GM18505 (cell line): ENCODE measurements around the gene SENP8.

Experiments
- ATAC-seq: cut with Tn5 transposase; IDR thresholded peaks from one replicate; pipeline ENCODE4 v1.9.1; 2021; ENCODE audit not compliant: unreplicated experiment
- POLR2A ChIP-seq: IDR thresholded peaks from 4 replicates; pipeline ENCODE4 v1.6.1; 2011; ENCODE audit warnings: borderline replicate concordance; ENCODE audit not compliant: insufficient read depth, insufficient read length; ENCODE audit errors: extremely low read depth

Gene SENP8

GRCh38 chr15:72155635-72156616, 37.7 kb downstream of the SENP8 start:
- no peak for ATAC-seq

DNA sequence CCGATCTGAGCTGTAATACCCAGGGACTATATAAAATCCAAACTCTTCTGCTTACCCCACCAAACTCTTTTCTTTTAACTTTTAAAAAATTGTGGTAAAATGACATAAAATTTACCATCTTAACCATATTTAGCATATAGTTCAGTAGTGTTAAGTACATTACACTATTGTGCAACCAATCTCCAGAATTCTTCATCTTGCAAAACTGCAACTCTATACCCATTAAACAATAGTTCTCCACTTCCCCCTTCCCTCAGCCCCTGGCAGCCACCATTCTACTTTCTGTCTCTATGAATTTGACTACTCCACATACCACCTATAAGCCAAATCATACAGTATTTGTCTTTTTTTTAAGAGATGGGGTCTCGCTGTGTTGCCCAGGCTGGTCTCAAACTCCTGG, 38.7 kb downstream of the SENP8 start:
- no peak for ATAC-seq
- no peak for TF ChIP-seq POLR2A

More at GRCh38 chr15:72155635-72156616, 37.7 kb downstream of the SENP8 start:
- no peak for TF ChIP-seq POLR2A

DNA sequence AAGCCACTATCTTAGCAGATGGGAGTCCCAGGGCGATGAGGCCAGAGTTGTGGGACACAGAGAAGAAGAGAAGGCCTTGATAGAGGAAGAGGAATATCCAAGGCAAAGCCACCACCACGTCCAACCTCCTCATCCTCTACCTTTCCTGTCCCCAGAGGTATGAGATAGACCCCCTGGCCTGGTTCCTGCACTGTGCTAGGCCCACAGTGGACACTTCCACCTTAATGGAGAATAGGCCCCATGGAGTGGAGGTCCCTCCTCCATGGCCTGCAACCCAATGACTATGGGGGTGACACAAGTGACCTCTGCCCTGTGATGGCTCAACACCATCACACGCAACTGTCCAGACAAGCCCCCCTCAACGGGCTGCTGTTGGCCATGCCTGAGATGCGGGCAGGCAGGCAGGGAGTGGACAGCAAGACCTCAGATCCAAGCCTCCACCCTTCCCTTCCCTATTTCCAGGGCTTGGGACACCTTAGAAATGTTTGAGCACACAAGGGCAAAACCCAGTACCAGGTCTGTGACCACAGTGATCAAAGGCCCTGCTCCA, 42.6 kb downstream of the SENP8 start:
- no peak for TF ChIP-seq POLR2A
- ATAC-seq = no peak

DNA sequence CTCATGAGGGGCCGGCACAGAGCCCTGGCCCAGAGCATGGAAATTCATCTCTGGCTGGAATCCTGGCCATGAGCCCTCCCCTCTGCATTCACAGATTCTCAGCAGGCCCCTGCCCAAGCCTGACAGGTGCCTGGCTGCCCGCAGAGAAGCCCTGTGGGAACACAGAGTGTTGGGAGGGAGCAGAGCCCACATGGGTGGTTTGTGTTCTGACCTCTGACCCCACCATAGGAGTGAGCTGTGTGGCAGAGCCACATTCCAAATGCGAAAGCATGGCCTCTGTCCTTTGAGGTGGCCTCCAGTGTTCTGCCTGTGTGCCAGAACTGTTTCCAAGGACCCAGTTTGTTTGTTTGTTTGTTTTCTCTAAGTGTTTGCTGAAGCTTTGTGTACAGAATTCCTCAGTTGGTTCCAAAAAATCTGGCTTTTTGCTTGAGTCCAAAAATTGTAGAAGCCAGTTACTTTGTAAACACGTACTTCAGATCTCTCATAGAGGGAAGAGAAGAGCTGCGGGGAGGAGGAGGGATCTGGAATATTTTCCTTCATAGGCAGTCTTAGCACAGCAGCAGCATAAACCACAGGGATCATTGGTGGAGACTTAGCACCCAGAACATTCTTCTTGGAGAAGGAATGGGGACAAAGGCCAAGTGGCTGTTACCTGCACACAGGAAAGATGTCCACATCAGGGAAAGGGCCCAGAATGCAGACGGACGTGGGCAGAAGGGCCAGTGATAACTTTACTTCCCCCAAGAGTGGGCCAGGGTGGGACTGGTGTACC, 43.3 kb downstream of the SENP8 start:
- TF ChIP-seq POLR2A = no peak
- no peak for ATAC-seq

- no peak for TF ChIP-seq POLR2A
- ATAC-seq = no peak
These were observed 44.4 kb downstream of the SENP8 start for GRCh38 chr15:72162569-72162968.

GRCh38 chr15:72163719-72164118, 45.5 kb downstream of the SENP8 start:
- ATAC-seq = no peak
- TF ChIP-seq POLR2A = no peak

GRCh38 chr15:72166716-72167417, 48.7 kb downstream of the SENP8 start:
- no peak for TF ChIP-seq POLR2A
- no peak for ATAC-seq

DNA sequence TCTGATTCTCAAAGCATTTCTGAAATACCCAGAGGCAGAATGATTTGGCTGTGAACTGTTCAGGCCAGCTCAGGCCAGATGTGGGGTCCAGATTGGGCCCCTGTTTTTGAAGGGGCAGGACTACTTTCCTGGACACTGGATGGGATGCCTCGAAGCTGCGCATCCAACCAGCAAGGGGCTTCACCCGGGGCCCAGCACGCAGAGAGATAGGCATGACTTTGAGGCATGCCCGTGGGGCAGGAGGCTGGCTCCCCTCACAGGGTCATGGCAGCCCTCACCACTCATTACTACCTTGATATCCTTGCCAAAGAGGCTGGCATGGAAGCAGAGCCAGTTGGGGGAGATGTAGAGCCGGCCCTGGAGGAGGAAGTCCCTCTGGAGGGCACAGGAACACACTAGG, 49.2 kb downstream of the SENP8 start:
- TF ChIP-seq POLR2A = no peak
- ATAC-seq = no peak

DNA sequence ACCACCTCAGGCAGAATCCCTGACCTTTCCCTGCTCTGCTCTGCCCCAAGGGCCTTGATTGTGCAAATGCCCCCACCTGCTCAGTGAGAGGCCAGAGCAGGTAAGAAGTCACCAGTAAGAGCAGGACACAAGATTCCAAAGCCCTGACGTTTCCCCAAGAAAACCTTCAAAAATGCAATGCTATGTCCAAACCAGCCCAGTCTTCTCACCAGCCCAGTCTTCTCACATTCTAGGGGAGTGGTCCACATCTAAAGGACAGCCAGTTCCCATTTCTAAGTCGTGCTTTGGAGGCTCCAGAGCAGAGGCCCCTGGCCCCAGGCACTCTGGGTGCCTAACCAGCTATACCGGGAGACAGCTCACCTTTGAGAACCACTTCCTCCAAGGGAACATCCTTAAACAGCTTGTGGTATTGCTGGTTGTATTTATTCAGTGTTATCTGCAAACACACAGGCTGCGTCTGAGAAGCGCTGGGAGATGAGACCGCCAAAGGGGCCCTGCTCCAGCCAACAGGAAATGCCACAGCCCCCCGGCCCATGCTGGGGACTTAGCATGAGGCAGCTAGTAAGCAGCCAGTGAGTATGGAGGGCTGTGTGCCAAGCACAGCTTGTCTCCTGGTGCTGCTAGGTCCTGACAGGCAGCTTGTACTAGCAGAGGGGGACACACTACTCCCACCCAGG, 50.1 kb downstream of the SENP8 start:
- no peak for ATAC-seq
- no peak for TF ChIP-seq POLR2A

GRCh38 chr15:72168808-72169190, 50.6 kb downstream of the SENP8 start:
- no peak for ATAC-seq

GRCh38 chr15:72169236-72169920, 51.2 kb downstream of the SENP8 start:
- ATAC-seq = no peak
- no peak for TF ChIP-seq POLR2A

More at GRCh38 chr15:72168808-72169190, 50.6 kb downstream of the SENP8 start:
- no peak for TF ChIP-seq POLR2A
